K562 (cell line): ENCODE measurements around the gene FAAP100. TPM values are rescaled to one million over a fixed set of nuclear protein-coding genes. Genes with fewer than 3 reads are reported as not detected.

Source experiments
- BCOR ChIP-seq: fragments of 450-650 bp; IDR thresholded peaks from 2 replicates; pipeline ENCODE4 v1.6.1; 2016
- CBX1 ChIP-seq: sonication (generic); IDR thresholded peaks from 2 replicates; pipeline ENCODE4 v1.6.1; 2016; ENCODE audit warnings: antibody characterized with exemption, low read depth, mild to moderate bottlenecking
- EZH2 ChIP-seq: IDR thresholded peaks from 2 replicates; pipeline ENCODE4 v1.6.1; 2012; ENCODE audit warnings: low read depth, mild to moderate bottlenecking, inconsistent platforms, low read length, borderline replicate concordance
- GATAD2A ChIP-seq: fragments of 450-650 bp; IDR thresholded peaks from 2 replicates; pipeline ENCODE4 v1.6.1; 2017
- HDAC2 ChIP-seq: fragments of 450-650 bp; IDR thresholded peaks from 2 replicates; pipeline ENCODE4 v1.6.1; 2016; ENCODE audit warnings: mild to moderate bottlenecking
- HDAC3 ChIP-seq: fragments of 450-650 bp; IDR thresholded peaks from 2 replicates; pipeline ENCODE4 v1.6.1; 2018; ENCODE audit warnings: borderline replicate concordance, mild to moderate bottlenecking, moderate library complexity; ENCODE audit not compliant: partially characterized antibody
- ILK ChIP-seq: fragments of 450-650 bp; IDR thresholded peaks from 2 replicates; pipeline ENCODE4 v1.6.1; 2016; ENCODE audit warnings: missing genetic modification characterization, low read depth, mild to moderate bottlenecking, missing compliant biosample characterization, moderate library complexity, borderline replicate concordance
- KAT8 ChIP-seq: fragments of 450-650 bp; IDR thresholded peaks from 2 replicates; pipeline ENCODE4 v1.6.1; 2016; ENCODE audit warnings: low read depth, mild to moderate bottlenecking
- NR2C2 ChIP-seq, 2 experiments: fragments of 200-800 bp in 1 of 2; sonication (Bioruptor generic) in 1 of 2; sonication (generic) in 1 of 2; formaldehyde crosslinking in 1 of 2; IDR thresholded peaks; 2 replicates each; pipeline versions ENCODE4 v1.6.1 to v1.8.0; 2016 to 2022; ENCODE audit warnings: mild to moderate bottlenecking in 1 of 2, missing compliant biosample characterization in 1 of 2, missing genetic modification characterization in 1 of 2, missing genetic modification reagents in 1 of 2
- PHB2 ChIP-seq: fragments of 450-650 bp; IDR thresholded peaks from 2 replicates; pipeline ENCODE4 v1.6.1; 2017; ENCODE audit warnings: low read depth
- POLR2H ChIP-seq: IDR thresholded peaks from 2 replicates; pipeline ENCODE4 v1.6.1; 2016; ENCODE audit warnings: missing genetic modification characterization, low read depth, mild to moderate bottlenecking, control low read depth, missing compliant biosample characterization, moderate library complexity
- ZFX ChIP-seq: sonication (generic); formaldehyde crosslinking; IDR thresholded peaks from 2 replicates; pipeline ENCODE4 v1.8.0; 2022; ENCODE audit warnings: mild to moderate bottlenecking, missing genetic modification reagents, moderate library complexity
- ZNF253 ChIP-seq: fragments of 250-450 bp; sonication (Bioruptor Pico); conservative IDR thresholded peaks from 2 replicates; pipeline ENCODE4 v1.6.1; 2021; ENCODE audit warnings: mild to moderate bottlenecking
- ZNF561 ChIP-seq: fragments of 450-650 bp; formaldehyde crosslinking; conservative IDR thresholded peaks from 2 replicates; pipeline ENCODE4 v1.4.0; 2020; ENCODE audit warnings: mild to moderate bottlenecking, moderate library complexity
- ZNF586 ChIP-seq: fragments of 450-650 bp; formaldehyde crosslinking; conservative IDR thresholded peaks from 2 replicates; pipeline ENCODE4 v1.4.0; 2020; ENCODE audit warnings: mild to moderate bottlenecking, moderate library complexity
- ZNF79 ChIP-seq: fragments of 250-450 bp; sonication (Bioruptor Pico); IDR thresholded peaks from 2 replicates; pipeline ENCODE4 v1.4.0; 2020; ENCODE audit warnings: low read depth, mild to moderate bottlenecking, moderate library complexity
- polyA plus RNA-seq, 8 experiments: library from polyadenylated mRNA; depleted of rRNA in 4 of 8; stranded (reverse) in 5 of 8; unstranded in 3 of 8; fragments of >200 nt; fragmentation: Nextera tagmentation in 2 of 8; fragmentation: Illumina TruSeq in 1 of 8; extraction: Ambion mirVana in 2 of 8; extraction: Trizol in 1 of 8; gene quantifications; 2 replicates each; pipeline versions ENCODE4 v1.2.1 to v1.2.3, GENCODE V29; 2011 to 2014; ENCODE audit warnings: inconsistent platforms in 1 of 8, missing spikeins in 1 of 8
- total RNA-seq, 7 experiments: library from RNA; depleted of rRNA in 6 of 7; stranded (reverse); fragments of >200 nt in 6 of 7; fragmentation: Illumina TruSeq in 2 of 7; extraction: Trizol in 2 of 7; gene quantifications; 2 replicates each; pipeline versions ENCODE4 v1.2.1 to v1.2.3, GENCODE V29; 2011 to 2021; ENCODE audit warnings: low replicate concordance in 1 of 7
- TF ChIP-seq, protein P1 (sequence below), 2 experiments: fragments of 250-450 bp in 1 of 2; fragments of 450-650 bp in 1 of 2; sonication (Bioruptor Pico) in 1 of 2; IDR thresholded peaks; 2 replicates each; pipeline versions ENCODE4 v1.6.1 to v1.8.0; 2016 to 2021; ENCODE audit warnings: mild to moderate bottlenecking in 2 of 2, moderate library complexity in 2 of 2, missing compliant biosample characterization in 1 of 2, missing genetic modification characterization in 1 of 2
- TF ChIP-seq, protein P2 (sequence below), 2 experiments: fragments of 450-650 bp in 1 of 2; sonication (generic) in 1 of 2; formaldehyde crosslinking; conservative IDR thresholded peaks; 2 replicates each; pipeline versions ENCODE4 v1.4.0 to v1.8.1; 2020 to 2022; ENCODE audit warnings: mild to moderate bottlenecking in 1 of 2, missing genetic modification reagents in 1 of 2
- TF ChIP-seq, protein P3 (sequence below): fragments of 200-400 bp; formaldehyde crosslinking; IDR thresholded peaks from 2 replicates; pipeline ENCODE4 v1.6.1; 2017; ENCODE audit warnings: mild to moderate bottlenecking, low read depth, low read length, moderate library complexity
- TF ChIP-seq, protein P4 (sequence below): fragments of 450-650 bp; IDR thresholded peaks from 2 replicates; pipeline ENCODE4 v1.6.1; 2016
- TF ChIP-seq, protein P5 (sequence below): fragments of 200-800 bp; sonication (Bioruptor generic); IDR thresholded peaks from 2 replicates; pipeline ENCODE4 v1.6.1; 2017; ENCODE audit warnings: missing genetic modification characterization, missing compliant biosample characterization

Gene FAAP100
- total and polyA plus RNA-seq, 9 of the 15 experiments (the other 6 are each of a cell fraction or from before 2014, with no cell fraction given), result 0.31 to 51.2 (median 12.6) TPM

DNA sequence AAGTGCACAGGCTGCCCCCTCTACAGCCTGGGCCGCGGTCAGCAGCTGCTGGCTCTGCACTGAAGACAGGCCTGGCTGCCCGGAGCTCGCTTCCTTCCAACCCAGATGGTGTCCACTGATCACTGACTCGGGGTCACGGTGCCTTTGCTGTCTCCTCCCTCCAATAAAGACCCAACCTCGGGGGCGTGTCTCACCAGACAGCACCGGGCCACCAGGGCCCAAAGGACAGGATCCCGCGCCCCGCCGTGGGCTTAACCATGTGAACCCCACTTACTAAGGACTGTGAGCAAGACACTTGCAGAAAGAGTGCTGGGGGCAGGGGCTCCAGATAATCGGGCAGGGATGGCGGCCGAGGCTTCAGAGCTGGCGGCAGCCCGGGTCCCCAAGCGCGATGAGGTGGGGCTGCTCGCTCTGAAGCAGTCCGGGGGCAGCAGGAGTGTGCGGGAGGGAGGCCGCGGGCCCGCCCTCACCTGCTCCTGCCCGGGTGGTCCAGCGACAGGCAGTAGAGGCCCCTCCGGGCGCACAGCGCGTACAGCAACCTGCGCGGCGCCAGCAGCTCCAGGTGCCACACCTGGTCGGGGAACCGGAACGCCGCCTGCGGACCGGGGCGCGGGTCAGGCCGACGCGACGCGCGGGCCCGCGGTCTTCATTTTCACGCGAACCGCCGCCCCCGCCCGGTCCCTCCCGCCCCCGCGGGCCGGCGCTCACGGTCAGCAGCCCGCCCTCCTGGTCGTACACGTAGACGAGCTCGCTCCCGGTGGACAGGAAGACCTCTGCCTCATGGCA lies 502 bp downstream of the FAAP100 start (continued):
- TF ChIP-seq, protein P1, sequence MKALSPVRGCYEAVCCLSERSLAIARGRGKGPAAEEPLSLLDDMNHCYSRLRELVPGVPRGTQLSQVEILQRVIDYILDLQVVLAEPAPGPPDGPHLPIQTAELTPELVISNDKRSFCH (CRISPR knock-in tag; IDR thresholded peaks at IDR 0.05), result no peak
- TF ChIP-seq, protein P1 (tag; IDR thresholded peaks at IDR 0.05), result no peak
- TF ChIP-seq HDAC2, result no peak
- no peak for TF ChIP-seq ZNF586 (CRISPR knock-in tag)
- TF ChIP-seq, protein P2, sequence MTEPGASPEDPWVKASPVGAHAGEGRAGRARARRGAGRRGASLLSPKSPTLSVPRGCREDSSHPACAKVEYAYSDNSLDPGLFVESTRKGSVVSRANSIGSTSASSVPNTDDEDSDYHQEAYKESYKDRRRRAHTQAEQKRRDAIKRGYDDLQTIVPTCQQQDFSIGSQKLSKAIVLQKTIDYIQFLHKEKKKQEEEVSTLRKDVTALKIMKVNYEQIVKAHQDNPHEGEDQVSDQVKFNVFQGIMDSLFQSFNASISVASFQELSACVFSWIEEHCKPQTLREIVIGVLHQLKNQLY (CRISPR knock-in tag; conservative IDR thresholded peaks at IDR 0.05), result no peak
- TF ChIP-seq ZNF253 (CRISPR knock-in tag), result no peak
- TF ChIP-seq ZFX (CRISPR knock-in tag), result no peak
- TF ChIP-seq POLR2H (tag), result no peak
- no peak for TF ChIP-seq ZNF561 (CRISPR knock-in tag)
- TF ChIP-seq NR2C2 (CRISPR knock-in tag; IDR thresholded peaks at IDR 0.05), result no peak
- peak; percentile 62 for TF ChIP-seq NR2C2 (tag; IDR thresholded peaks at IDR 0.05)
- no peak for TF ChIP-seq ZNF79
- no peak for TF ChIP-seq BCOR
- TF ChIP-seq, protein P3, sequence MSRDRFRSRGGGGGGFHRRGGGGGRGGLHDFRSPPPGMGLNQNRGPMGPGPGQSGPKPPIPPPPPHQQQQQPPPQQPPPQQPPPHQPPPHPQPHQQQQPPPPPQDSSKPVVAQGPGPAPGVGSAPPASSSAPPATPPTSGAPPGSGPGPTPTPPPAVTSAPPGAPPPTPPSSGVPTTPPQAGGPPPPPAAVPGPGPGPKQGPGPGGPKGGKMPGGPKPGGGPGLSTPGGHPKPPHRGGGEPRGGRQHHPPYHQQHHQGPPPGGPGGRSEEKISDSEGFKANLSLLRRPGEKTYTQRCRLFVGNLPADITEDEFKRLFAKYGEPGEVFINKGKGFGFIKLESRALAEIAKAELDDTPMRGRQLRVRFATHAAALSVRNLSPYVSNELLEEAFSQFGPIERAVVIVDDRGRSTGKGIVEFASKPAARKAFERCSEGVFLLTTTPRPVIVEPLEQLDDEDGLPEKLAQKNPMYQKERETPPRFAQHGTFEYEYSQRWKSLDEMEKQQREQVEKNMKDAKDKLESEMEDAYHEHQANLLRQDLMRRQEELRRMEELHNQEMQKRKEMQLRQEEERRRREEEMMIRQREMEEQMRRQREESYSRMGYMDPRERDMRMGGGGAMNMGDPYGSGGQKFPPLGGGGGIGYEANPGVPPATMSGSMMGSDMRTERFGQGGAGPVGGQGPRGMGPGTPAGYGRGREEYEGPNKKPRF, result no peak
- TF ChIP-seq ILK (tag), result no peak
- TF ChIP-seq HDAC3, result no peak
- TF ChIP-seq EZH2, result no peak
- TF ChIP-seq, protein P4, sequence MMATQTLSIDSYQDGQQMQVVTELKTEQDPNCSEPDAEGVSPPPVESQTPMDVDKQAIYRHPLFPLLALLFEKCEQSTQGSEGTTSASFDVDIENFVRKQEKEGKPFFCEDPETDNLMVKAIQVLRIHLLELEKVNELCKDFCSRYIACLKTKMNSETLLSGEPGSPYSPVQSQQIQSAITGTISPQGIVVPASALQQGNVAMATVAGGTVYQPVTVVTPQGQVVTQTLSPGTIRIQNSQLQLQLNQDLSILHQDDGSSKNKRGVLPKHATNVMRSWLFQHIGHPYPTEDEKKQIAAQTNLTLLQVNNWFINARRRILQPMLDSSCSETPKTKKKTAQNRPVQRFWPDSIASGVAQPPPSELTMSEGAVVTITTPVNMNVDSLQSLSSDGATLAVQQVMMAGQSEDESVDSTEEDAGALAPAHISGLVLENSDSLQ, result no peak
- TF ChIP-seq KAT8, result no peak
- TF ChIP-seq GATAD2A, result no peak
- TF ChIP-seq CBX1, result no peak
- TF ChIP-seq PHB2, result no peak
- TF ChIP-seq, protein P5, sequence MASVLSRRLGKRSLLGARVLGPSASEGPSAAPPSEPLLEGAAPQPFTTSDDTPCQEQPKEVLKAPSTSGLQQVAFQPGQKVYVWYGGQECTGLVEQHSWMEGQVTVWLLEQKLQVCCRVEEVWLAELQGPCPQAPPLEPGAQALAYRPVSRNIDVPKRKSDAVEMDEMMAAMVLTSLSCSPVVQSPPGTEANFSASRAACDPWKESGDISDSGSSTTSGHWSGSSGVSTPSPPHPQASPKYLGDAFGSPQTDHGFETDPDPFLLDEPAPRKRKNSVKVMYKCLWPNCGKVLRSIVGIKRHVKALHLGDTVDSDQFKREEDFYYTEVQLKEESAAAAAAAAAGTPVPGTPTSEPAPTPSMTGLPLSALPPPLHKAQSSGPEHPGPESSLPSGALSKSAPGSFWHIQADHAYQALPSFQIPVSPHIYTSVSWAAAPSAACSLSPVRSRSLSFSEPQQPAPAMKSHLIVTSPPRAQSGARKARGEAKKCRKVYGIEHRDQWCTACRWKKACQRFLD (CRISPR knock-in tag), result no peak
